ENCODE data around the gene SUGCT.

SUGCT gene

GRCh38 chr7:40676221-40676620 lies 541.4 kb downstream of the SUGCT start:
- no peaks in the 10 kb centered on the region for H3K9me3 ChIP-seq (ENCODE audit: control insufficient read depth in 5 of 5, low read length in 5 of 5)
- H3K4me1 ChIP-seq (ENCODE audit: control insufficient read depth in 5 of 5, insufficient read depth in 5 of 5, low read length in 5 of 5): no peaks in the 10 kb centered on the region
- no peak overlapping the region for H3K4me3 ChIP-seq (ENCODE audit: low read depth in 1 of 5, low read length in 5 of 5)
- no peak overlapping the region for H3K9ac ChIP-seq (ENCODE audit: low read length in 5 of 5)
- H3K27ac ChIP-seq (ENCODE audit: low read depth, low read length): no peak overlapping the region
- no peaks in the 10 kb centered on the region for H3K36me3 ChIP-seq (ENCODE audit: control insufficient read depth in 5 of 5, insufficient read depth in 5 of 5, low read length in 5 of 5)
- no peaks in the 10 kb centered on the region for H3K27me3 ChIP-seq (ENCODE audit: control insufficient read depth in 5 of 5, insufficient read depth in 4 of 5, low read length in 5 of 5)

GRCh38 chr7:40680657-40681056 lies 545.9 kb downstream of the SUGCT start:
- no peak overlapping the region for H3K27ac ChIP-seq (ENCODE audit: low read depth, low read length)
- no peaks in the 10 kb centered on the region for H3K4me1 ChIP-seq (ENCODE audit: control insufficient read depth in 5 of 5, insufficient read depth in 5 of 5, low read length in 5 of 5)
- no peak overlapping the region for H3K9ac ChIP-seq (ENCODE audit: low read length in 5 of 5)
- H3K9me3 ChIP-seq (ENCODE audit: control insufficient read depth in 5 of 5, low read length in 5 of 5): peaks cover 0 to 6% (median 0%) of the 10 kb centered on the region in 5 donors
- H3K4me3 ChIP-seq (ENCODE audit: low read depth in 1 of 5, low read length in 5 of 5): no peak overlapping the region
- H3K27me3 ChIP-seq (ENCODE audit: control insufficient read depth in 5 of 5, insufficient read depth in 4 of 5, low read length in 5 of 5): no peaks in the 10 kb centered on the region
- no peaks in the 10 kb centered on the region for H3K36me3 ChIP-seq (ENCODE audit: control insufficient read depth in 5 of 5, insufficient read depth in 5 of 5, low read length in 5 of 5)

GRCh38 chr7:40682696-40683095 lies 547.9 kb downstream of the SUGCT start:
- Histone ChIP-seq H3K9ac (ENCODE audit: low read length in 5 of 5) (no peak overlapping the region), H3K4me1 (ENCODE audit: control insufficient read depth in 5 of 5, insufficient read depth in 5 of 5, low read length in 5 of 5) (no peaks in the 10 kb centered on the region), H3K27ac (ENCODE audit: low read depth, low read length) (no peak overlapping the region), H3K9me3 (ENCODE audit: control insufficient read depth in 5 of 5, low read length in 5 of 5) (peaks cover 0 to 6% (median 0%) of the 10 kb centered on the region in 5 donors), H3K27me3 (ENCODE audit: control insufficient read depth in 5 of 5, insufficient read depth in 4 of 5, low read length in 5 of 5) (no peaks in the 10 kb centered on the region), H3K4me3 (ENCODE audit: low read depth in 1 of 5, low read length in 5 of 5) (no peak overlapping the region), H3K36me3 (ENCODE audit: control insufficient read depth in 5 of 5, insufficient read depth in 5 of 5, low read length in 5 of 5) (no peaks in the 10 kb centered on the region)

GRCh38 chr7:40694026-40694809 lies 559.4 kb downstream of the SUGCT start:
- H3K9me3 ChIP-seq (ENCODE audit: control insufficient read depth in 5 of 5, low read length in 5 of 5): no peaks in the 10 kb centered on the region
- no peaks in the 10 kb centered on the region for H3K4me1 ChIP-seq (ENCODE audit: control insufficient read depth in 5 of 5, insufficient read depth in 5 of 5, low read length in 5 of 5)
- H3K27me3 ChIP-seq (ENCODE audit: control insufficient read depth in 5 of 5, insufficient read depth in 4 of 5, low read length in 5 of 5): no peaks in the 10 kb centered on the region
- H3K4me3 ChIP-seq (ENCODE audit: low read depth in 1 of 5, low read length in 5 of 5): no peak overlapping the region
- no peak overlapping the region for H3K27ac ChIP-seq (ENCODE audit: low read depth, low read length)
- H3K9ac ChIP-seq (ENCODE audit: low read length in 5 of 5): no peak overlapping the region
- no peaks in the 10 kb centered on the region for H3K36me3 ChIP-seq (ENCODE audit: control insufficient read depth in 5 of 5, insufficient read depth in 5 of 5, low read length in 5 of 5)

- H3K4me3 ChIP-seq (ENCODE audit: low read depth in 1 of 5, low read length in 5 of 5): no peak overlapping the region
- no peaks in the 10 kb centered on the region for H3K27me3 ChIP-seq (ENCODE audit: control insufficient read depth in 5 of 5, insufficient read depth in 4 of 5, low read length in 5 of 5)
- no peak overlapping the region for H3K9ac ChIP-seq (ENCODE audit: low read length in 5 of 5)
- H3K27ac ChIP-seq (ENCODE audit: low read depth, low read length): no peak overlapping the region
- H3K4me1 ChIP-seq (ENCODE audit: control insufficient read depth in 5 of 5, insufficient read depth in 5 of 5, low read length in 5 of 5): no peaks in the 10 kb centered on the region
- no peaks in the 10 kb centered on the region for H3K9me3 ChIP-seq (ENCODE audit: control insufficient read depth in 5 of 5, low read length in 5 of 5)
- H3K36me3 ChIP-seq (ENCODE audit: control insufficient read depth in 5 of 5, insufficient read depth in 5 of 5, low read length in 5 of 5): no peaks in the 10 kb centered on the region
Observed at GRCh38 chr7:40694991-40695390, 560.2 kb downstream of the SUGCT start.

GRCh38 chr7:40697653-40698052 lies 562.8 kb downstream of the SUGCT start:
- Histone ChIP-seq H3K9me3 (ENCODE audit: control insufficient read depth in 5 of 5, low read length in 5 of 5) (no peaks in the 10 kb centered on the region), H3K27ac (ENCODE audit: low read depth, low read length) (no peak overlapping the region), H3K4me3 (ENCODE audit: low read depth in 1 of 5, low read length in 5 of 5) (no peak overlapping the region), H3K4me1 (ENCODE audit: control insufficient read depth in 5 of 5, insufficient read depth in 5 of 5, low read length in 5 of 5) (no peaks in the 10 kb centered on the region), H3K9ac (ENCODE audit: low read length in 5 of 5) (no peak overlapping the region), H3K36me3 (ENCODE audit: control insufficient read depth in 5 of 5, insufficient read depth in 5 of 5, low read length in 5 of 5) (no peaks in the 10 kb centered on the region), H3K27me3 (ENCODE audit: control insufficient read depth in 5 of 5, insufficient read depth in 4 of 5, low read length in 5 of 5) (no peaks in the 10 kb centered on the region)

- H3K27me3 ChIP-seq (ENCODE audit: control insufficient read depth in 5 of 5, insufficient read depth in 4 of 5, low read length in 5 of 5): no peaks in the 10 kb centered on the region
- H3K4me1 ChIP-seq (ENCODE audit: control insufficient read depth in 5 of 5, insufficient read depth in 5 of 5, low read length in 5 of 5): no peaks in the 10 kb centered on the region
- H3K9ac ChIP-seq (ENCODE audit: low read length in 5 of 5): no peak overlapping the region
Observed at GRCh38 chr7:40698214-40698920, 563.6 kb downstream of the SUGCT start.

GRCh38 chr7:40698921-40699260 lies 564.1 kb downstream of the SUGCT start:
- Histone ChIP-seq H3K27ac (ENCODE audit: low read depth, low read length) (no peak overlapping the region), H3K4me1 (ENCODE audit: control insufficient read depth in 5 of 5, insufficient read depth in 5 of 5, low read length in 5 of 5) (no peaks in the 10 kb centered on the region), H3K9ac (ENCODE audit: low read length in 5 of 5) (no peak overlapping the region), H3K27me3 (ENCODE audit: control insufficient read depth in 5 of 5, insufficient read depth in 4 of 5, low read length in 5 of 5) (no peaks in the 10 kb centered on the region), H3K36me3 (ENCODE audit: control insufficient read depth in 5 of 5, insufficient read depth in 5 of 5, low read length in 5 of 5) (no peaks in the 10 kb centered on the region), H3K9me3 (ENCODE audit: control insufficient read depth in 5 of 5, low read length in 5 of 5) (no peaks in the 10 kb centered on the region), H3K4me3 (ENCODE audit: low read depth in 1 of 5, low read length in 5 of 5) (no peak overlapping the region)

More at GRCh38 chr7:40698214-40698920, 563.6 kb downstream of the SUGCT start:
- H3K36me3 ChIP-seq (ENCODE audit: control insufficient read depth in 5 of 5, insufficient read depth in 5 of 5, low read length in 5 of 5): no peaks in the 10 kb centered on the region
- H3K9me3 ChIP-seq (ENCODE audit: control insufficient read depth in 5 of 5, low read length in 5 of 5): no peaks in the 10 kb centered on the region
- H3K27ac ChIP-seq (ENCODE audit: low read depth, low read length): no peak overlapping the region
- no peak overlapping the region for H3K4me3 ChIP-seq (ENCODE audit: low read depth in 1 of 5, low read length in 5 of 5)

GRCh38 chr7:40700653-40701421 lies 566.0 kb downstream of the SUGCT start:
- Histone ChIP-seq H3K36me3 (ENCODE audit: control insufficient read depth in 5 of 5, insufficient read depth in 5 of 5, low read length in 5 of 5) (no peaks in the 10 kb centered on the region), H3K9ac (ENCODE audit: low read length in 5 of 5) (no peak overlapping the region), H3K4me3 (ENCODE audit: low read depth in 1 of 5, low read length in 5 of 5) (no peak overlapping the region), H3K27ac (ENCODE audit: low read depth, low read length) (no peak overlapping the region), H3K4me1 (ENCODE audit: control insufficient read depth in 5 of 5, insufficient read depth in 5 of 5, low read length in 5 of 5) (no peaks in the 10 kb centered on the region), H3K9me3 (ENCODE audit: control insufficient read depth in 5 of 5, low read length in 5 of 5) (no peaks in the 10 kb centered on the region), H3K27me3 (ENCODE audit: control insufficient read depth in 5 of 5, insufficient read depth in 4 of 5, low read length in 5 of 5) (no peaks in the 10 kb centered on the region)

Data from subcutaneous abdominal adipose tissue (tissue), 5 donors.